ENCODE data around the gene OR10G6.
"Not testable (repeated sequence)": the region's sequence is repeated elsewhere in the genome, so short reads cannot be mapped to it uniquely, and the experiment has no call there.

OR10G6 gene

GRCh38 chr11:123995119-123995518, at the start of gene OR10G6:
Gene OR10G6 (minus strand): TSS chr11:123995161. CDS start chr11:123995161, 0 bp downstream.
- H3K4me3 ChIP-seq (ENCODE audit: low read depth, low read length): no peak within 1 kb of the TSS

DNA sequence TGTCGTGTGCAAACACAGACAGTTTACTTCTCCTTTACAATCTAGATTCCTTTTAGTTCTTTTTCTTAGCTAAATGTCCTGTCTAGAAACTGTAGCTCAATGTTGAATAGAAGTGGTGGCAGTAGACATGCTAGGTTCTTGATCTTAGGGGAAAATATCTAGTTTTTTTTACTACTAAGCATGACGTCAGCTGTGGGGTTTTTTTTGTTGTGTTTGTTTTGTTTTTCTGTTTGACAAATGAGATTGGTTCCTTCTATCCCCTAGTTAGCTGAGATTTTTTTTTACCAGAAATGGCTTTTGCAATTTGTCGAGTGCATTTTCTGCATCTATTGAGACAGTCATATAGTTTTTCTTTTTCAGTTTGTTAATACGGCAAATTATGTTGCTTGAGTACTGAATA, 48.5 kb upstream of the OR10G6 start:
- H3K4me3 ChIP-seq (ENCODE audit: low read depth, low read length): no peak overlapping the region

DNA sequence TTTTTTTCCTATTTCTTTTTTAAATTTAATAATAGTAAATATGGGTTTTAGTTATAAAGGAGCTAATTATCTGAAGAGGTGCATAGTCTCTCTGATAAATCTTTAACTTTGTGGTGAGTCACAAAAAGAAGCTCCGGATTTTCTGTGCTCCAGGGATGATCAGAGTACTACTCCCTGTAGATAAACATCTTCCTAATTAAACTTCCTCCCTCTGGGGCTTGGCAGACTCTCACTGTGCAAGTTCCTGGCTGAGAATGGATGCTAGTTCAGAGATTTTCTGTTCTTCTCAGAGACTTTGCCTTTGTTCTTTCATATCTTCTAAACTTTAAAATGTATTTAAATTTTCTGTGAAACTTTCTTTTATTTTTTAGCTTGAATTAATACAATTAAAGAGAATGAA, 46.3 kb upstream of the OR10G6 start, which contains the start of gene OR10G7:
TSS of gene OR10G7 (minus strand) at position 72 of the 400 bp plus-strand sequence. CDS start 2,324 bp downstream, outside the sequence.
- H3K4me3 ChIP-seq (ENCODE audit: low read depth, low read length): no peak within 1 kb of the TSS

GRCh38 chr11:124039557-124039956, 44.6 kb upstream of the OR10G6 start:
- no peak overlapping the region for H3K4me3 ChIP-seq (ENCODE audit: low read depth, low read length)

GRCh38 chr11:124036666-124037065, 41.7 kb upstream of the OR10G6 start:
- H3K4me3 ChIP-seq (ENCODE audit: low read depth, low read length): no peak overlapping the region

DNA sequence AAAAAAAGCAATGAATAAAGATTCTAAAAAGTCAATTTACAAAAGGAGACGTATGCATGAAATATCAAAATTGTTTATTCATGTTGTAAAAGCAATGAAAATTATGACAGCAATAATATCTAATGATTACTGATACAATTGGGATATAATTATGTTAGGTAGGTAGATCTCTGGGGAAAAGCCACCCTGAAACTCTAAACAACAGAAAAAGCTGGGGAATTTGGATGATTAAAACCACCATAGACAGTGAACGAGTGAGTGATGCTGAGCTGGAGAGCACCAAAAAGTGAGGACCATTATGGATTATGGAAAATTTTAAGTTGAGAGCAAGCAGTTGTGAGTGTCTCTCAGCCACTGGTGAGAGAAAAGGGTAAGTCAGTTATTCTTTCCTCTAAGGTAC, 31.5 kb upstream of the OR10G6 start, which contains the start of gene OR10G8:
TSS of gene OR10G8 (plus strand) at position 301 of the 400 bp plus-strand sequence. CDS start 2,825 bp downstream, outside the sequence.
- H3K4me3 ChIP-seq (ENCODE audit: low read depth, low read length): no peak within 1 kb of the TSS

DNA sequence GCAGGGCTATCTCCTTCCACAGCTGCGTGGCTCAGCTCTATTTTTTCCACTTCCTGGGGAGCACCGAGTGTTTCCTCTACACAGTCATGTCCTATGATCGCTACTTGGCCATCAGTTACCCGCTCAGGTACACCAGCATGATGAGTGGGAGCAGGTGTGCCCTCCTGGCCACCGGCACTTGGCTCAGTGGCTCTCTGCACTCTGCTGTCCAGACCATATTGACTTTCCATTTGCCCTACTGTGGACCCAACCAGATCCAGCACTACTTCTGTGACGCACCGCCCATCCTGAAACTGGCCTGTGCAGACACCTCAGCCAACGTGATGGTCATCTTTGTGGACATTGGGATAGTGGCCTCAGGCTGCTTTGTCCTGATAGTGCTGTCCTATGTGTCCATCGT, 20.9 kb upstream of the OR10G6 start:
- not testable (repeated sequence) for H3K4me3 ChIP-seq (ENCODE audit: low read depth, low read length)

DNA sequence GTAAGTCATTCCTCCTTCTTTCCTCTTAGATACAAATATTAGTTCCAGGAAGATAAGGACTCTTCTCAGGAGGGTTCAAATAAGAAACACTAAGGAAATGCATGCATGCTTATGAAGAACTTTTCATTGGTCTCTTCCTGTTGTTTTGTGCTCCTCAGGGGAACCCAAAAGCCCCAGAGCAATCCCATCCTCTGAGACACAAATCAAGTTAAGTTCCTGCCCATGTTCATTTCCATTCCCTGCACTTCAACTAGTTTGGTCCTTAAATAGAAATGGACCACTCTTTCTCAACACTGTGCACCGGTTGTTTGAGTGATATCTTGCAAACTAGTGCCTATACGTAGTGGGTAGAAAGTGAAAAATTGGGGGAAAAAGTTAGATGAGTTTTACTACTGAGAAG, 17.7 kb upstream of the OR10G6 start, which contains the start of gene OR10G4:
TSS of gene OR10G4 (plus strand) at position 301 of the 400 bp plus-strand sequence. CDS start 2,578 bp downstream, outside the sequence.
- no peak within 1 kb of the TSS for H3K4me3 ChIP-seq (ENCODE audit: low read depth, low read length)

DNA sequence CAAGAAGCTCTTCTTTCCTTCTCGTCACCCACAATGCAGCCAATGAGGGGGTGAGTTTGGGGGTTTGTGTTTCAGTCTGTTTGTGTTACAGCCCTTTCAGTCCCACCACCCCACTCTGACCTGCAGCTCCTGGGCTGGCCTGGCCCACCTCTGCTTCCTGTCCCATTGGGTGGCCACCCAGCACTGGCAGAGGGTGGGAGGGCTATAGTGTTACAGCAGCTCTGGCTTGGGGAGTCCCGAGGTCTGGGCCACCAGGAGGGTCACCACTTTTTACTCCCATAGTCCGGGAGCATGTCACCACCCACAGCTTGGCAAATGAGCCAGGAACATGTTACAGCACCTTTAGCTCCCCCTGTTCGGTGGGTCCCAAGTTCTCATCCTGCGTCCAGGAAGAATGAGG, 15.7 kb downstream of the OR10G6 start:
- H3K4me3 ChIP-seq (ENCODE audit: low read depth, low read length): no peak overlapping the region

DNA sequence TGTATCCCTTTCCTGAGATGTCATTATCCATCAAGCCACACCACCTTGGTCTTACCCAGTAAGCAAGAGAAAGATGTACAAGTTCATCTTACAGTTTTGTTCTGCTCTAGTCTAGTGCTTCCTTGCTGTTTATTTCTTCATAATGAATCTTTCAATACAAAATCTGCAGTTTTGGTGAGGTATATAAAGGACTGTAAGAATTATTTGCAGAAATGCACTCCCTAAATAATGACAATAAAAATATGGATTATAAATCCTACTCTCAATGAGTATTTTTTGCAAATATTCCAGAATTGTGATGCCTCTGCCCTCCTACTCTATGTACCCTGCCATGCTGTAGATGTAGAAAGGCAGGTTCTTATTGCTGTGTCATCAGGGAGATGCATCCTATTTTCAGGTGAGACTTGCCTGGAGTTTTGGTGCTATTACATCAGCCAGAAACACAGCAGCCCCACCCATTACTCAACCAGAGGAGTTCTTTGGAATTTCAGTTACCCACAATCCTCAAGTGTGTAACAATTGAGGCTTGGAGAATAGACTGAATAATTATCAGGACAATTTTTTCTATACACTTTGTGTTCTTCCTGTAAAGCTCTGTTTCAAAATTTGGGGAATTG, 17.1 kb downstream of the OR10G6 start, which contains the start of gene OR10S1:
TSS of gene OR10S1 (minus strand) at position 51 of the 617 bp plus-strand sequence. CDS start 117 bp downstream, outside the sequence.
- H3K4me3 ChIP-seq (ENCODE audit: low read depth, low read length): no peak within 1 kb of the TSS

DNA sequence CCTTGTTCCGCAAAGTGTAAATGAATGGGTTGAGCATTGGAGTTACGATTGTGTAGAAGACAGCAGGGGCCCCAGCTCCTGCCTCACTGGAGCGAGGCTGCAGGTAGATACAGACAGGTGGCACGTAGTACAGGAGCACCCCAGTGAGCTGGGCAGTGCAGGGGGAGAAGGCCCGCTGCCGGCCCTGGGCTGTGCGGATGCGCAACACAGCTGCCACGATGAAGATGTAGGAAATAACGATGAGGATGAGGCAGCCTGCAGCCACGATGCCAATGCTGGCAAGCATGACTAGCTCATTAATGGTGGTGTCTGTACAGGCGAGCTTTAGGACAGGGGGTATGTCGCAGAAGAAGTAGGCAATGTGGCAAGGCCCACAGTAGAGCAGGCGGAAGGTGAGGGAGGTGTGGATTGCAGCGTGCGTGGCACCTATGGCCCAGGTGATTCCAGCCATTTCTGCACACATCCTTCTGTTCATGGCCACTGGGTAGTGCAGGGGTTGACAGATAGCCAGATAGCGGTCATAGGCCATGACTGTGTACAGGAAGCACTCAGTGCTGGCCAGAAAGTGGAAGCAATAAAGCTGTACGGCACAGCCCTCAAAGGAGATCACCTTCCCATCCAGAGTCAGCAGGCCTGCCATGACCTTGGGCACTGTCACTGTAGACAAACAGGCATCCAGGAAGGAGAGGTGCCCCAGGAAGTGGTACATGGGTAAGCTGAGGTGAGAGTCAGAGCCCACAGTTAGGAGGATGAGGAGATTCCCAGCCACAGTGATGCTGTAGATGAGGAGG, 18.0 kb downstream of the OR10G6 start:
- no peak overlapping the region for H3K4me3 ChIP-seq (ENCODE audit: low read depth, low read length)

- H3K4me3 ChIP-seq (ENCODE audit: low read depth, low read length): no peak overlapping the region
These were observed 21.1 kb downstream of the OR10G6 start for GRCh38 chr11:123973816-123974215.

- no peak overlapping the region for H3K4me3 ChIP-seq (ENCODE audit: low read depth, low read length)
These were observed 38.2 kb downstream of the OR10G6 start for GRCh38 chr11:123956752-123957151.

DNA sequence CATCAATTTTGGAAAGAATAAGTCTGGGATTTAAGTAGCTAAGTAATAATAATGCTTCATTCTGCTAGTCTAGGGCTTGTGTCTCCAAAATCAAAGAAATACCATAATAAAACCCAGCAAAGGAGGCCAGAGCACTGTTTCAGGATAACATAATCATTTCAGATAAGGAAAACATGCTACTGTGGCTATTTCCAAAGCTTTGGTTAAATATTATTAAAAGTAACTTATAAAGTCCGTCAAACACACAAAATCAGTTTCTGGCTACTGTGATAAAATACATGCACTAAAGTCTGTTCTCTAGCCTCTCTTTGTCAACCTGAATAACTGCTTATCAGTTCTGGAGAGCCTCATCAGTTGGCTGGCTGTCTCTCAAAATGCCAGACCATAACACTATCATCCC, 49.8 kb downstream of the OR10G6 start:
- H3K4me3 ChIP-seq (ENCODE audit: low read depth, low read length): no peak overlapping the region
